NCI-H2196 treated with DMSO at 0.1 percent for 48 hours (cell line): ENCODE results near the gene MRAP.
"Not testable (repeated sequence)": the region's sequence is repeated elsewhere in the genome, so short reads cannot be mapped to it uniquely, and the experiment has no call there.

Experiments used
- DNase-seq: peaks from one replicate; lab custom pipeline; 2025; ENCODE audit not compliant: unreplicated experiment; lab: John Stamatoyannopoulos, UW

MRAP gene

GRCh38 chr21:32298658-32299081 lies at the start of gene MRAP:
TSS of gene MRAP (plus strand) at chr21:32298855. CDS start at chr21:32298972, 117 bp downstream.
- no peak for DNase-seq

DNA sequence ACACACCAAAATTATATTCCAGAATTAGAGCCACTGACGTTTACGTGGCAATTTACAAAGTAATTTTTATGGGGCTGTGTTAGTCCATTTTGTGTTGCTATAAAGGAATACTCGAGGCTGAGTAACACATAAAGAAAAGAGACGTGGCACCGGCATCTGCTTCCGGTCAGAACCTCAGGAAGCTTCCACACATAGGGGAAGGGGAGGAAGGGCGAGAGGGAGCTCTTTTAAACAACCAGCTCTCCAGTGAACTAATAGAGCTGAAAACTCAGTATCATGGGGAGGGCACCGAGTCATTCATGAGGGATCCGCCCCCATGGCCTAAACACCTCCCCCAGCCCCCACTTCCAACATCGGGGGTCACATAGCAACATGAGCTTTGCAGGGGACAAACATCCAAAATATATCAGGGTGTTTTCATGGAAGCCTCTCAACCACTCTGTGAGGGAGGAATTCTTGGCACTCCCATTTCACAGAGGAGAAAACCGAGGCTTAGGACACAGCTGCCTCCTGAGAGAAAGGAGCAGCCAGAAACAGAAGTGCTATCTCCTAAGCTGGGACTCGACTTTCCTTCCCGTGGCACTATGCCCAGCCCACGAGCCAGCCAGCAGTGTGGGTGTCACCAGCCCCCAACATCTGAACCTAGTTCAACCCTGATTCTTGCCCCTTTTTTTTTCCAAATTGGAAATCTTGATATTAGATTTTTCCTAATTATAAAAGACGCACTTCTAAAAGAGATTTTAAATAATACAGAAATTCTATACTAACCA lies 49.0 kb upstream of the MRAP start:
- no peak for DNase-seq

- no peak for DNase-seq
Observed at GRCh38 chr21:32252136-32252535, 46.5 kb upstream of the MRAP start.

GRCh38 chr21:32253215-32253641 lies 45.4 kb upstream of the MRAP start:
- DNase-seq = no peak

GRCh38 chr21:32256251-32256650 lies 42.4 kb upstream of the MRAP start:
- no peak for DNase-seq

DNA sequence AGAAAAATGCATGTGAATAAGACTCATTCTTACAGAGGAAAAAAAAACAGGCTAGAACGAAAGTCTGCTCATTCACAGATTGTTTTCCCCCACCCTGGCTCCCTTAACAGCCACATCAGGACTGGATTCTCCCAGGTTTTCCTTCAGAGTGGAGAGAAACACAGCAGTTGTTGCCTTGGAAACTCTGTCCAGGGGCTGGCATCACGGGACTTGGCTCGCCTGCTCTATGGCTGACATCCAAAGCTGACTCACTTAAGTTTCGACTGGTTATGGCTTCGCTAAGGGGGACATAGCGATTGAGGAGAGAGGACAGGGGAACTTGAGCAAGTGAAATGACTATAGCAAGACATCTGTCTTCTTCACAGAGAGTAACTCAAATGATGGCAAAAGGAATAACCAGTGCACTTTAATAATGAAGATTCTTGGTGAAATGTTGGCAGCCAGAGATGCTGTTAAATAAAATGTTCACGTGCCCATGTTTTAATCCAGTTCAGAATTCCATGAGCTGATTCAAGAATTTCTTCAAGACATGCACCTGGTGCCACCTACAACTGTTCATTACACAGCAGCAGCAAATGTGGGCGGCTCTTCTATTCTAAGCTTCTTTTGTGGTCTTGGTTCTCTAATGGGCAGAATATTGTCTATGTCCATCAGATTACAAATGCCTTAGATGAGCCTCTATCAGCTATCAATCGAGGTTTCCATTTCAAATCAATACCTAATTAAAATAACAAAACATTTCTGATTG lies 41.6 kb upstream of the MRAP start:
- DNase-seq = peak; percentile 61

GRCh38 chr21:32257962-32258785 lies 40.5 kb upstream of the MRAP start:
- DNase-seq = peak; percentile 82

GRCh38 chr21:32258786-32259048 lies 39.9 kb upstream of the MRAP start:
- DNase-seq = not testable (repeated sequence)

GRCh38 chr21:32260130-32260529 lies 38.5 kb upstream of the MRAP start:
- DNase-seq = no peak

GRCh38 chr21:32261929-32262328 lies 36.7 kb upstream of the MRAP start:
- DNase-seq = no peak

GRCh38 chr21:32265321-32265720 lies 33.3 kb upstream of the MRAP start:
- not testable (repeated sequence) for DNase-seq

GRCh38 chr21:32270748-32271147 lies 27.9 kb upstream of the MRAP start:
- DNase-seq = no peak

DNA sequence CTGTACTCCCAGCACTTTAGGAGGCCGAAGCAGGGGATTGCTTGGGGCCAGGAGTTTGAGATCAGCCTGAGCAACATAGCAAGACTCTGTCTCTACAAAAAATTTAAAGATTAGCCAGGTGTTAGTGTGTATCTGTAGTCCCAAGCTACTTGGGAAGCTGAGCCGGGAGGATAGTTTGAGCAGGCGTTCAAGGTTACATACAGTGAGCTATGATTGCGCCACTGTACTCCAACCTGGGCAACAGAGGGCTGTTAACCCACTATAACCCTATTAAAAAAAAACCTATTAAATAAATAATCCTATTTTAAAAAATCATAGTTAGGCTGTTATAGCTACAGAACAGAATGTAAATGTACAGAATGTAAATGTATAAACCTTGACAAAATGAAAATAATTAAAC lies 22.0 kb upstream of the MRAP start:
- no peak for DNase-seq

GRCh38 chr21:32278103-32278502 lies 20.6 kb upstream of the MRAP start:
- no peak for DNase-seq

- DNase-seq = peak; percentile 91
Observed at GRCh38 chr21:32278518-32279376, 19.9 kb upstream of the MRAP start, which contains the start of gene MIS18A. TSS of gene MIS18A (minus strand) at chr21:32279049. CDS start at chr21:32279014, 35 bp downstream.

DNA sequence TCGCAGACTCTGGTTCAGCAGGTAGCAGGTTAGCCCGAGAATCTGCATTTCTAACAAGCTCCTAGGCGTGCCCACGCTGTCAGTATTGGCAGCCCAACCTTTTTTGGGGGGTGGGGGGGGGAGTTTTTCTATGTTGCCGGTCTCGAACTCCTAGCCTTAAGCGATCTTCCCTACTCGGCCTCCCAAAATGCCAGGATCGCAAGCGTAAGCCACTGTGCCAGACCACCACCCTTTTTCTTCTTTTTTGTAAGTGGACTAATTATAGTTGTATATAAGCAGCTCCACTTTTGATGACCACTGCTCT lies 19.3 kb upstream of the MRAP start:
- DNase-seq = no peak

GRCh38 chr21:32281531-32281930 lies 17.1 kb upstream of the MRAP start:
- no peak for DNase-seq

DNA sequence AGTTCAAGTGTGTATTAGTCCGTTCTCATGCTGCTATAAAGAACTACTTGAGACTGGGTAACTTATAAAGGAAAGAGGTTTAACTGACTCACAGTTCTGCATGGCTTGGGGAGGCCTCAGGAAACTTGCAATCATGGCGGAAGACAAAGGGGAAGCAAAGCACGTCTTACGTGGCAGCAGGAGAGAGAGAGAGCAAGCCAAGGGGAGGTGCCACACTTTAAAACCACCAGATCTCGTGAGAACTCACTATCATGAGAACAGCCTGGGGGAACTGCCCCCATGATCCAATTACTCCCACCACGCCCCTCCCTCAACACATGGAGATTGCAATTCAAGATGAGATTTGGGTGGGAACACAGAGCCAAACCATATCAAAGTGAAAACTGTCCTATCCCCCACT lies 15.7 kb upstream of the MRAP start:
- no peak for DNase-seq

DNA sequence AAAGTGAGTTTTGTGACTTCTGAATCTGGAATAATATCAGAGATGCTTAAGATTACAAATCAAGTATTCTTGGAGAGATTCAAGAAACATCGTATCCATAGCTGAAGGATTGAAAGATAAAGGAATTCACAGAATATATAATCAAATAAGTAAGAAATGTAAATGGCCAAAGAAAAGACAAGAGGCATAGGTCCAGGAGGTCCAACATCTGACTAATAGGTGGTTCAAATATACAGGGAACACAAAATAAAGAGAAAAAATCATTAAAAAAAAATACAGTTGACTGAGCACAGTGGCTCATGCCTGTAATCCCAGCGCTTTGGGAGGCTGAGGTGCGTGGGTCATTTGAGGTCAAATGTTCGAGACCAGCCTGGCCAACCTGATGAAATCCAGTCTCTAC lies 13.2 kb upstream of the MRAP start:
- no peak for DNase-seq

GRCh38 chr21:32297449-32297848 lies 1.2 kb upstream of the MRAP start:
- DNase-seq = no peak

DNA sequence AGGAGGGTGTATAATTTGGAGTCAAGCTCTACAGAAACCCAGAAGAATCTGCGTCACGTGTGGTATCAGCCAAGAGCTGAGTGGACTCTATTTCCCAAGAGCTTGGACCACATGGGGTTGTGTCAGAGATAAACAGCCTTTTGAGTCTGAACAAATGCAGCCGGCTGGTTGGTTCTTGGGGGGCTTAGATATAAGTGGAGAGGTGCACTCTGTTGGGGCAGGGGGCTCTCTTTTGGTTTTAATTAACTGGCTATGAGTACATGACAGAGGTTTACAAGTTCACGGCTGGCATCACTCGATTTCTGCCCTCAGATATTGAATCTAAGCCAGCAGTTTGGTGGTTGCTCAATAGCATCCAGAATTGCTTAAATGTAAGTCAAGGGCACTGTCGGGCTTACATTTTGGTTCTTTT lies 501 bp upstream of the MRAP start:
- DNase-seq = no peak
